Measurements from ENCODE around the gene RGS7.

DNA sequence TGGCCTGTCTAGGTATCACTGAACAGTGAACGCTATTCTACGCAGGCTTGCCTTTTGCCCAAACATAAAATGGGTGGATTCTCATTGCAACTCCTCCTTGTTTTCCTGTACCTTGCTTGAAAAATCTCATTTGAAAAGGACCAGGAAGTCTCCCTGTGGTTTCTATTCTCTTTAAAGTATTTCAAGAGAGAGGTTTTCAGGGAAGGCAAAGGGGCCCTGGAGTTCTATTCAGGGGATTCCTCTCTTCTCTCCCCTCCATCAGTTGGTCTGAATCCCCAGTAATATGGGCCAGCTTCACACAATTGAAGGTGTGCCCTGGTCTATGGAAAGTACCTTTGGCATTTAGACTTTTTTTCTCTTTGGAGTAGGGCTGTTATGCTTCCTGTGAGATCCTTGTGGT is 311.3 kb downstream of the RGS7 start:
- no peak for TF ChIP-seq POLR2AphosphoS5 (IDR thresholded peaks at IDR 0.05)
- TF ChIP-seq EP300 (conservative IDR thresholded peaks at IDR 0.05; ENCODE audit: poor library complexity, severe bottlenecking) = no peak
- TF ChIP-seq, protein P1, sequence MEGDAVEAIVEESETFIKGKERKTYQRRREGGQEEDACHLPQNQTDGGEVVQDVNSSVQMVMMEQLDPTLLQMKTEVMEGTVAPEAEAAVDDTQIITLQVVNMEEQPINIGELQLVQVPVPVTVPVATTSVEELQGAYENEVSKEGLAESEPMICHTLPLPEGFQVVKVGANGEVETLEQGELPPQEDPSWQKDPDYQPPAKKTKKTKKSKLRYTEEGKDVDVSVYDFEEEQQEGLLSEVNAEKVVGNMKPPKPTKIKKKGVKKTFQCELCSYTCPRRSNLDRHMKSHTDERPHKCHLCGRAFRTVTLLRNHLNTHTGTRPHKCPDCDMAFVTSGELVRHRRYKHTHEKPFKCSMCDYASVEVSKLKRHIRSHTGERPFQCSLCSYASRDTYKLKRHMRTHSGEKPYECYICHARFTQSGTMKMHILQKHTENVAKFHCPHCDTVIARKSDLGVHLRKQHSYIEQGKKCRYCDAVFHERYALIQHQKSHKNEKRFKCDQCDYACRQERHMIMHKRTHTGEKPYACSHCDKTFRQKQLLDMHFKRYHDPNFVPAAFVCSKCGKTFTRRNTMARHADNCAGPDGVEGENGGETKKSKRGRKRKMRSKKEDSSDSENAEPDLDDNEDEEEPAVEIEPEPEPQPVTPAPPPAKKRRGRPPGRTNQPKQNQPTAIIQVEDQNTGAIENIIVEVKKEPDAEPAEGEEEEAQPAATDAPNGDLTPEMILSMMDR (IDR thresholded peaks at IDR 0.05; ENCODE audit: poor library complexity, severe bottlenecking) = no peak
- no peak for TF ChIP-seq EZH2 (IDR thresholded peaks at IDR 0.05; ENCODE audit: borderline replicate concordance, insufficient read depth, low read length, poor library complexity, severe bottlenecking)
- TF ChIP-seq TAF1 (IDR thresholded peaks at IDR 0.05; ENCODE audit: low read depth) = no peak
- no peak for TF ChIP-seq RAD21 (conservative IDR thresholded peaks at IDR 0.05)
- TF ChIP-seq, protein P2, sequence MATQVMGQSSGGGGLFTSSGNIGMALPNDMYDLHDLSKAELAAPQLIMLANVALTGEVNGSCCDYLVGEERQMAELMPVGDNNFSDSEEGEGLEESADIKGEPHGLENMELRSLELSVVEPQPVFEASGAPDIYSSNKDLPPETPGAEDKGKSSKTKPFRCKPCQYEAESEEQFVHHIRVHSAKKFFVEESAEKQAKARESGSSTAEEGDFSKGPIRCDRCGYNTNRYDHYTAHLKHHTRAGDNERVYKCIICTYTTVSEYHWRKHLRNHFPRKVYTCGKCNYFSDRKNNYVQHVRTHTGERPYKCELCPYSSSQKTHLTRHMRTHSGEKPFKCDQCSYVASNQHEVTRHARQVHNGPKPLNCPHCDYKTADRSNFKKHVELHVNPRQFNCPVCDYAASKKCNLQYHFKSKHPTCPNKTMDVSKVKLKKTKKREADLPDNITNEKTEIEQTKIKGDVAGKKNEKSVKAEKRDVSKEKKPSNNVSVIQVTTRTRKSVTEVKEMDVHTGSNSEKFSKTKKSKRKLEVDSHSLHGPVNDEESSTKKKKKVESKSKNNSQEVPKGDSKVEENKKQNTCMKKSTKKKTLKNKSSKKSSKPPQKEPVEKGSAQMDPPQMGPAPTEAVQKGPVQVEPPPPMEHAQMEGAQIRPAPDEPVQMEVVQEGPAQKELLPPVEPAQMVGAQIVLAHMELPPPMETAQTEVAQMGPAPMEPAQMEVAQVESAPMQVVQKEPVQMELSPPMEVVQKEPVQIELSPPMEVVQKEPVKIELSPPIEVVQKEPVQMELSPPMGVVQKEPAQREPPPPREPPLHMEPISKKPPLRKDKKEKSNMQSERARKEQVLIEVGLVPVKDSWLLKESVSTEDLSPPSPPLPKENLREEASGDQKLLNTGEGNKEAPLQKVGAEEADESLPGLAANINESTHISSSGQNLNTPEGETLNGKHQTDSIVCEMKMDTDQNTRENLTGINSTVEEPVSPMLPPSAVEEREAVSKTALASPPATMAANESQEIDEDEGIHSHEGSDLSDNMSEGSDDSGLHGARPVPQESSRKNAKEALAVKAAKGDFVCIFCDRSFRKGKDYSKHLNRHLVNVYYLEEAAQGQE (IDR thresholded peaks at IDR 0.05; ENCODE audit: borderline replicate concordance) = no peak
- no peak for TF ChIP-seq SMC3 (conservative IDR thresholded peaks at IDR 0.05; ENCODE audit: poor library complexity)
